K562 (cell line): Measurements from ENCODE around the gene PPP4R4.

Source experiments
- CCAR2 ChIP-seq: fragments of 200-400 bp; formaldehyde crosslinking; IDR thresholded peaks from 2 replicates; pipeline ENCODE4 v1.6.1; 2017; ENCODE audit warnings: mild to moderate bottlenecking, low read depth, low read length
- CHD2 ChIP-seq: IDR thresholded peaks from 2 replicates; pipeline ENCODE4 v1.6.1; 2011; ENCODE audit warnings: low read depth, low read length
- POLR2AphosphoS5 ChIP-seq: IDR thresholded peaks from 2 replicates; pipeline ENCODE4 v1.6.1; 2011; ENCODE audit warnings: mild to moderate bottlenecking, low read depth, low read length, moderate library complexity; ENCODE audit not compliant: control insufficient read depth, insufficient read depth
- TOE1 ChIP-seq, 2 experiments: fragments of 450-650 bp in 1 of 2; sonication (generic) in 1 of 2; formaldehyde crosslinking in 1 of 2; IDR thresholded peaks; 2 replicates each; pipeline versions ENCODE4 v1.7.1 to v1.8.0; 2016 to 2022; ENCODE audit warnings: borderline replicate concordance in 2 of 2, mild to moderate bottlenecking in 2 of 2, antibody characterized with exemption in 1 of 2, inconsistent platforms in 1 of 2, low read depth in 1 of 2, missing genetic modification reagents in 1 of 2, moderate library complexity in 1 of 2
- XRCC5 ChIP-seq: fragments of 200-400 bp; formaldehyde crosslinking; IDR thresholded peaks from 2 replicates; pipeline ENCODE4 v1.6.1; 2017; ENCODE audit warnings: low read depth, mild to moderate bottlenecking, low read length
- ZNF586 ChIP-seq: fragments of 450-650 bp; formaldehyde crosslinking; conservative IDR thresholded peaks from 2 replicates; pipeline ENCODE4 v1.4.0; 2020; ENCODE audit warnings: mild to moderate bottlenecking, moderate library complexity
- TF ChIP-seq, protein P1 (sequence below): fragments of 450-650 bp; IDR thresholded peaks from 2 replicates; pipeline ENCODE4 v1.6.1; 2016; ENCODE audit warnings: borderline replicate concordance
- TF ChIP-seq, protein P2 (sequence below): fragments of 250-450 bp; sonication (Bioruptor Pico); IDR thresholded peaks from 2 replicates; pipeline ENCODE4 v1.5.0; 2020; ENCODE audit warnings: mild to moderate bottlenecking, borderline replicate concordance

DNA sequence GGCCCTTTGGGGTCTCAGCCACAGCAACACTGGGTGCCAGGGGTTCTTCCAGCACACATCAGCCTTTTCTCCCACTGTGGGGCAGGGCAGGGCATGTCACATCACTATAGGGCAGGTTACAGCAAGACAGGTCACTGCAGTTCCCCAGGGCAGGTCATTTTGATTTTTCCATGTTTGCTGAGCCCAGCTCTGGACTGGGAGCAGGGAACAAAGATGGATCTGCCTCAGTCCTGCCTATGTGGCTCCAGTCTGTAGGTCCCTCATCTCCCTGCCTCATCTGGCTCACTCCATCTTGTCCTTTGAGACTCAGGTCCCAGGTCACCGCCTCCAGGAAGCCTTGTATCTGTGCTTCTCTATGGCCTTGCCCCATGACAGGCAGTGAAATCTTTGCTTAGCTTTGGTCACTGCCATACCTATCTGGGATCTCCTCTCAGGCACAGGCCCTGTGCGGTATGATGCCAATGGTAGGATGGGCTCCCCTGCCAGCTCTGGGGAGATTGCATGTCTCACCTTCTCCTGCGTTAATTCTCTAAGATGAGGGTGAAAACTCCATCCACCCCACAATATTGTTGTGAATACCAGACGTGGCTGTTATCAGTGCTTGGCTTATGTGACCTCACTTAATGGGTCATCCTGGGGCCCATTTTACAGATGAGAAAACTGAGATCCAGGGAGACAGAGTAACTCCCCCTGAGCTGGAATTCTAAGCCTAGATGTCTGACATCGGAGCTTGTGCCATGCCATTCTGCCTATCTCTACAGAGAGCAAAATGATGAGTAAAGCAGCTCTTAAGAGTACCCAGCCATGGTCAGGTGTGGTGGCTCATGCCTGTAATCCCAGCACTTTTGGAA lies 147.5 kb downstream of the PPP4R4 start:
- TF ChIP-seq CHD2: no peak
- TF ChIP-seq, protein P1, sequence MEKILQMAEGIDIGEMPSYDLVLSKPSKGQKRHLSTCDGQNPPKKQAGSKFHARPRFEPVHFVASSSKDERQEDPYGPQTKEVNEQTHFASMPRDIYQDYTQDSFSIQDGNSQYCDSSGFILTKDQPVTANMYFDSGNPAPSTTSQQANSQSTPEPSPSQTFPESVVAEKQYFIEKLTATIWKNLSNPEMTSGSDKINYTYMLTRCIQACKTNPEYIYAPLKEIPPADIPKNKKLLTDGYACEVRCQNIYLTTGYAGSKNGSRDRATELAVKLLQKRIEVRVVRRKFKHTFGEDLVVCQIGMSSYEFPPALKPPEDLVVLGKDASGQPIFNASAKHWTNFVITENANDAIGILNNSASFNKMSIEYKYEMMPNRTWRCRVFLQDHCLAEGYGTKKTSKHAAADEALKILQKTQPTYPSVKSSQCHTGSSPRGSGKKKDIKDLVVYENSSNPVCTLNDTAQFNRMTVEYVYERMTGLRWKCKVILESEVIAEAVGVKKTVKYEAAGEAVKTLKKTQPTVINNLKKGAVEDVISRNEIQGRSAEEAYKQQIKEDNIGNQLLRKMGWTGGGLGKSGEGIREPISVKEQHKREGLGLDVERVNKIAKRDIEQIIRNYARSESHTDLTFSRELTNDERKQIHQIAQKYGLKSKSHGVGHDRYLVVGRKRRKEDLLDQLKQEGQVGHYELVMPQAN: no peak
- no peak for TF ChIP-seq XRCC5
- no peak for TF ChIP-seq CCAR2
- TF ChIP-seq TOE1 (IDR thresholded peaks at IDR 0.05; ENCODE audit: borderline replicate concordance): no peak
- no peak for TF ChIP-seq TOE1 (CRISPR knock-in tag; IDR thresholded peaks at IDR 0.05; ENCODE audit: borderline replicate concordance, low read depth)
- TF ChIP-seq, protein P2, sequence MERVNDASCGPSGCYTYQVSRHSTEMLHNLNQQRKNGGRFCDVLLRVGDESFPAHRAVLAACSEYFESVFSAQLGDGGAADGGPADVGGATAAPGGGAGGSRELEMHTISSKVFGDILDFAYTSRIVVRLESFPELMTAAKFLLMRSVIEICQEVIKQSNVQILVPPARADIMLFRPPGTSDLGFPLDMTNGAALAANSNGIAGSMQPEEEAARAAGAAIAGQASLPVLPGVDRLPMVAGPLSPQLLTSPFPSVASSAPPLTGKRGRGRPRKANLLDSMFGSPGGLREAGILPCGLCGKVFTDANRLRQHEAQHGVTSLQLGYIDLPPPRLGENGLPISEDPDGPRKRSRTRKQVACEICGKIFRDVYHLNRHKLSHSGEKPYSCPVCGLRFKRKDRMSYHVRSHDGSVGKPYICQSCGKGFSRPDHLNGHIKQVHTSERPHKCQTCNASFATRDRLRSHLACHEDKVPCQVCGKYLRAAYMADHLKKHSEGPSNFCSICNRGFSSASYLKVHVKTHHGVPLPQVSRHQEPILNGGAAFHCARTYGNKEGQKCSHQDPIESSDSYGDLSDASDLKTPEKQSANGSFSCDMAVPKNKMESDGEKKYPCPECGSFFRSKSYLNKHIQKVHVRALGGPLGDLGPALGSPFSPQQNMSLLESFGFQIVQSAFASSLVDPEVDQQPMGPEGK: no peak
- no peak for TF ChIP-seq ZNF586
- TF ChIP-seq POLR2AphosphoS5: no peak
